Measurements from ENCODE around the gene SYT12.
"Not testable (repeated sequence)": the region's sequence is repeated elsewhere in the genome, so short reads cannot be mapped to it uniquely, and the experiment has no call there.

Gene SYT12

GRCh38 chr11:67022961-67023956 is at the start of gene SYT12:
SYT12 (plus strand) TSS chr11:67023134; CDS start chr11:67030145, 7,011 bp downstream.
- DNase-seq (ENCODE audit: low read depth), result no peak

GRCh38 chr11:66973956-66974580 is 48.9 kb upstream of the SYT12 start:
- no peak for DNase-seq (ENCODE audit: low read depth)

GRCh38 chr11:66974724-66975404 is 48.1 kb upstream of the SYT12 start, which contains the start of gene C11orf86:
C11orf86 (plus strand) TSS chr11:66975304; CDS start chr11:66975363, 59 bp downstream.
- no peak for DNase-seq (ENCODE audit: low read depth)

GRCh38 chr11:66975405-66976027 is 47.4 kb upstream of the SYT12 start:
- no peak for DNase-seq (ENCODE audit: low read depth)

- no peak for DNase-seq (ENCODE audit: low read depth)
These were observed 46.9 kb upstream of the SYT12 start for GRCh38 chr11:66976028-66976467.

GRCh38 chr11:66976925-66977324 is 46.0 kb upstream of the SYT12 start:
- DNase-seq (ENCODE audit: low read depth), result no peak

GRCh38 chr11:66978229-66978628 is 44.7 kb upstream of the SYT12 start:
- DNase-seq (ENCODE audit: low read depth), result no peak

- no peak for DNase-seq (ENCODE audit: low read depth)
These were observed 44.2 kb upstream of the SYT12 start for GRCh38 chr11:66978717-66979116.

- no peak for DNase-seq (ENCODE audit: low read depth)
These were observed 43.5 kb upstream of the SYT12 start for GRCh38 chr11:66979336-66979980.

GRCh38 chr11:66981976-66982578 is 40.9 kb upstream of the SYT12 start:
- DNase-seq (ENCODE audit: low read depth), result peak; percentile 71

- no peak for DNase-seq (ENCODE audit: low read depth)
These were observed 39.5 kb upstream of the SYT12 start for GRCh38 chr11:66983275-66983924.

GRCh38 chr11:66985508-66986177 is 37.3 kb upstream of the SYT12 start:
- no peak for DNase-seq (ENCODE audit: low read depth)

- no peak for DNase-seq (ENCODE audit: low read depth)
These were observed 36.8 kb upstream of the SYT12 start for GRCh38 chr11:66986178-66986545.

- DNase-seq (ENCODE audit: low read depth), result no peak
These were observed 35.7 kb upstream of the SYT12 start for GRCh38 chr11:66987158-66987620.

GRCh38 chr11:66987924-66988637 is 34.9 kb upstream of the SYT12 start:
- no peak for DNase-seq (ENCODE audit: low read depth)

- not testable (repeated sequence) for DNase-seq (ENCODE audit: low read depth)
These were observed 34.2 kb upstream of the SYT12 start for GRCh38 chr11:66988741-66989140.

- not testable (repeated sequence) for DNase-seq (ENCODE audit: low read depth)
These were observed 33.6 kb upstream of the SYT12 start for GRCh38 chr11:66989360-66989759.

- no peak for DNase-seq (ENCODE audit: low read depth)
These were observed 30.9 kb upstream of the SYT12 start for GRCh38 chr11:66992041-66992440.

- no peak for DNase-seq (ENCODE audit: low read depth)
These were observed 26.2 kb upstream of the SYT12 start for GRCh38 chr11:66996609-66997273.
